ENCODE data around the gene THOC2.
A peak's percentile ranks its signal among the peaks of the same experiment; 100 is the strongest.
"Not testable (repeated sequence)": the region's sequence is repeated elsewhere in the genome, so short reads cannot be mapped to it uniquely, and the experiment has no call there.

Gene THOC2

DNA sequence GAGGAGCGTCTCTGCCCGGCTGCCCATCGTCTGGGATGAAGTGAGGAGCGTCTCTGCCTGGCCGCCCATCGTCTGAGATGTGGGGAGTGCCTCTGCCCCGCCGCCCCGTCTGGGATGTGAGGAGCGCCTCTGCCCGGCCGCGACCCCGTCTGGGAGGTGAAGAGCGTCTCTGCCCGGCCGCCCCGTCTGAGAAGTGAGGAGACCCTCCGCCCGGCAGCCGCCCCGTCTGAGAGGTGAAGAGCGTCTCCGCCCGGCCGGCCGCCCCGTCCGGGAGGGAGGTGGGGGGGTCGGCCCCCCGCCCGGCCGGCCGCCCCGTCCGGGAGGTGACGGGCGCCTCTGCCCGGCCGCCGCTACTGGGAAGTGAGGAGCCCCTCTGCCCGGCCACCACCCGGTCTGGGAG, 1.2 kb upstream of the THOC2 start:
- DNase-seq: not testable (repeated sequence)

DNA sequence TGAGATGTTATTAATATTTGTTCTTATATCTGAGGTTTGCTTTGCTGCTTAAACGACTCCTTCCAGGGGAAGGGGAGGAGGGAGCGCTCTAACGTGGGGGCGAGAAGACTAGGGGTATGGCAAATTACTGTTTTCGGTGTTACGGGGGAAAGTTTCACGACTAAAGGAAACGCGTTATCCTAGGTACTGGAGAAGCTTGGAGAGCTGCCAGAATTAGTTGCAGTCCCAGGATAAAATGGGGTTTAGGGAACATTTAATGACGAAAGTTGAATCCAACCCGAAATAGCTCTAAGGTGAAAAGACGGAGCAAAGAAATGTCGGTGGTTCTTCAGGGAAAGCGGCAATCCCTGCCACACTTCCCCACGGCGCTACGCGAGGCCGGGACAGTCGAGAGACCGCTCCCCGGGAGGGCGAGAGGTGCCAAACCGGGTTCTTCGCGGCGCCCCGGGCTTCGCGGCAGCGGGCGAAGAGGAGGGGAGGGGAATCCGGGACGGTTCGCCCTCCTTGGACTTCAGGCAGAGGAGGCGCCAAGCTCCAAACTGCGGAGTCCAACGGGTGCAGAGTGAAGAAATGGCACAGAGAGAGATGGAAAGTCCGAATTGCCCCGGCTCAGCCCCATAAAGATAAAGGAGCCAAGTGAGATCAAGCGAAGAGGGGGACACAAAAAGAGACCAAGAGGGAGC, 724 bp downstream of the THOC2 start:
- DNase-seq: no peak

DNA sequence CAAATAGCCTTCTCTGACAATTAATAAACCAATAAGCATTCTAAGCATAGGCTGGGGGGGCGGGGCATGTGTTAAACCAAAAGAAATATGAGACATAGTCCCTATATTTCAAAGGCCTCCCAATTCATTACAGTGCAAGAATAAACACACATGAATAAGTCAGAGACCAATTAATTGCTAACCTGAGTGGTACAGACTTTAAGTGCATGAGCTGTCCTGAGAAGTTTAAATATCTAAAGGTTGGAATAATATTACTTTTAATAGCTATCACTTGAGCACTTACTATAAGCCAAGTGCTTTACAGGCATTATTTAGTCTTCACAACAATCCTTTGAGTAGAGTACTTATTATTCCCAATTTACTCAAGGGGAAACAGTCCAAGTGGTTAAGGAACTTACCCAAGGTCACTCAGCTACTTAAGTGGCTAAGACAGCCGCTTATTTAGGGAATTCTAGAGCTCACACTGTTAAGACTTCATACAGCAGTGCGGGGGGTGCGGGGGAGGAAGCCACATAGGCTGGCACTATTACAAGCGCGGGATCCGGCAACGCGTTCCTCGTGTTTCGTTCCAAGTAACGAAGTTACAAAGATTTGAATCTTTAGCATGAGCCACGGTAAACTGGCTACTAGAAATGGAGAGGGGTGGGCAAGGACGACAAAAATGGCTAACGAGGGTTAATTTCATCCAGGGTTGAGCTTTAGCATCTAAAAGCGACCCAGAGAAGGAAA, 1.4 kb downstream of the THOC2 start:
- no peak for DNase-seq

DNA sequence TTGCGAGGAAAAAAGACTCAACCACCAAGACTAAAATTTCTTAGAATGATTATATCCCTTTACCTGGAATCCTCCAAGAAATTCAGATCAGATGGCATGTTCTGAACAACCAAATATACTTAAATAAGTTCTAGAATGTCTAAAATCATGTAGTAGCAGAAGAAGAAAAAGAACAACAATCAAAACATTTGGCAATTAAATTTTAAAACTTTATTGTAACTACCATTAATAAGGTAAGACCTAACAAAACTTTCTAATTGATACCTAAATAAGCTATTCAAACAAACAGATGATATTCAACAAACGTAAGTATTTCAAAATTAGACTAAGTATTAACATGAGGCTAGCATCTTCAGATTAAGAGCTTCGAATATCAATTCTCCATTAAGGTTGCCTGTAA, 4.3 kb downstream of the THOC2 start:
- no peak for DNase-seq

DNA sequence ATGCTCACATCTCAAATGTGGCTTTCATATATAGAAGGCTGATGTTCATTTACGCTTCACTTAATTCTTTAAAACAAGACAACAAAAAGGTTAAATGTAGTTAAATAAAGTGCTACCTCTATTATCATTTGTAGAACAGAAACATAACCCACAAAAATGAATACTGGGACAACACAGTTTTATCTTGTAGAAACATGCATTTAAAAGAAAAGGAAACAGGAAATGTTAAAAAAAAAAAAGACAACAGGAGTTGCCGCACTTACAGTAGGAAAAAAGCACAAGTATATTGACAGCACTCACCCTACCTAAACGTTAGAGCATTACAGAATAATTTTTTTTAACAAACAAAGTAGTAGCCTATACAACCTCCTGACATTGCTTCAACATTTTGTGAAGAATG, 4.8 kb downstream of the THOC2 start:
- no peak for DNase-seq

DNA sequence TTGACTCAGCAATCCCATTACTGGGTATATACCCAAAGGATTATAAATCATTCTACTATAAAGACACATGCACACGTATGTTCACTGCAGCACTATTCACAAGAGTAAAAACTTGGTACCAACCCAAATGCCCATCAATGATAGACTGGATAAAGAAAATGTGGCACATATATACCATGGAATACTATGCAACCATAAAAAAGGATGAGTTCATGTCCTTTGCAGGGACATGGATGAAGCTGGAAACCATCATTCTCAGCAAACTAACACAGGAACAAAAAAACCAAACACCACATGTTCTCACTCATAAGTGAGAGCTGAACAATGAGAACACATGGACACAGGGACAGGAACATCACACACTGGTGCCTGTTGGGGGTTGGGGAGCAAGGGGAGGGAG, 10.7 kb downstream of the THOC2 start:
- not testable (repeated sequence) for DNase-seq

DNA sequence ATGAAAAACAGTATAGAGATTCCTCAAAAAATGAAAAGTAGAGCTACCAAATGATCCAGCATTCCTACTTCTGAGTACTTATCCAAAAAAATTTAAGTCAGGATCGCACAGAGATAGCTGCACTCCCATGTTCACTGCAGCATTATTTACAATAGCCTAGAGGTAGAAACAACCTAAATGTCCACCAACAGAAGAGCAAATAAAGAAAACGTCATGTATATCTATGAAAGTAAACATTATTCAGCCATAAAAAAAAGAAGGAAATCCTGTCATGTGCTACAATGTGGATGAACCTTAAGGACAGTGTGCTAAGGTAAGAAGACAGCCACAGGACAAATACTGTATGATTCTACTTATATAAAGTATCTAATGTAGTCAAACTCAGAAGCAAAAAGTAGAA, 12.4 kb downstream of the THOC2 start:
- DNase-seq: no peak

DNA sequence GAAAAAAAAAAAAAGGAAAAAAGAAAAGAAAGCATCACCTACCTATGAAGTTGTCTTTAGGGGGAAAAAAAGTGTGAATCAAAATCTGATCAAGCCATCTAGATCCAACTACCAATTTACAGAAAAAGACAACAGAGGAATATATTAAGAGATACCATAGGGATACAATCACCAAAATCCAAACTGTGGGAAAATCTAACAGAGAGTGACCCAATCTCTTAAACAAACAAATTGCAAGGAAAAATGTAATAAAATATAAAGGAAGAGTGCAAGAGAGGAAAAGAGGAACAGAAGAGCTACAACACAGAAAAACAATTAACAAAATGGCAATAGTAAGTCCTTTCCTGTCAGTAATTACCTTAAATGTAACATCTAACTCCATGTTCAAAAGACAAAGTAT, 19.0 kb downstream of the THOC2 start:
- no peak for DNase-seq

DNA sequence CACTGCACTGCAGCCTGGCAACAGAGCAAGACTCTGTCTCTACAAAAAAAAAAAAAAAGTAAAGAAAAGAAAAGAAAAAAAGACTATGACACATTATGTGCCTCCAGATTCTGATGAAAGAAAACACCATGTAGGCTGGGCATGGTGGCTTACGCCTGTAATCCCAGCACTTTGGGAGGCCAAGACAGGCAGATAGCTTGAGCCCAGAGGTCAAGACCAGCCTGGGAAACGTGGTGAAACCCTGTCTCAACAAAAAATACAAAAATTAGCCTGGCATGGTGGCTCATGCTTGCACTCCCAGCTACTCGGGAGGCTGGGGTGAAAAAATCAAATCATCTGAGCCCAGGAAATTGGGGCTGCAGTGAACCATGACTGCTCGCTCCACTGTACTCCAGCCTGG, 19.4 kb downstream of the THOC2 start:
- no peak for DNase-seq

DNA sequence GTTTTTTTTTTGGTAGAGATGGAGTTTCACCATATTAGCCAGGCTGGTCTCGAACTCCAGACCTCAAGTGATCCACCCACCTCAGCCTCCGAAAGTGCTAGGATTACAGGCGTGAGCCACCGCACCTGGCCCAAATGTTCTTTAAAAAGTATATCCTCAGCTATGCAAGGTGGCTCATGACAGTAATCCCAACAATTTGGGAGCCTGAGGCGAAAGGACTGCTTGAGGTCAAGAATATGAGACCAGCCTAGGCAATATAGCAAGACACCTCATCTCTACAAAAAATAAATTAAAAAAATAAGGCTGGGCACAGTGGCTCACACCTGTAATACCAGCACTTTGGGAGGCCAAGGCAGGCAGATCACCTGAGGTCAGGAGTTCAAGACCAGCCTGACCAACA, 21.7 kb downstream of the THOC2 start:
- DNase-seq: not testable (repeated sequence)

DNA sequence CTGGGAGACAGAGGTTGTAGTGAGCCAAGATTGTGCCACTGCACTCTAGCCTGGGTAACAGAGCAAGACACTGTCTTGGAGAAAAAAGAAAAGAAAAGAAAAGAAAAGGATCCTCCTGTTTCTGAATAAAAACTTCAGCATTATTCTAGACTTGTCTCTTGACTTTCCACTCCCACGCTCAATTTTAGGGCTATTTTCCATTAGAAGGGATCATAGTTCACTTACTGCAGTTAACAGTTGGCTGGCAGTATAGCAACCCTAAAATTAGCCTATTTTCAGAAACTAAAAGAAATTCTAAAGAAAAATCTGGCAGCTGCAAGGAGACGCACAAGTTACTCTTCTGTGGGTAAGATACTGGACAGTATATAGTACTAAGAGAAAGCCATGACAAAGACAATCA, 28.1 kb downstream of the THOC2 start:
- no peak for DNase-seq

DNA sequence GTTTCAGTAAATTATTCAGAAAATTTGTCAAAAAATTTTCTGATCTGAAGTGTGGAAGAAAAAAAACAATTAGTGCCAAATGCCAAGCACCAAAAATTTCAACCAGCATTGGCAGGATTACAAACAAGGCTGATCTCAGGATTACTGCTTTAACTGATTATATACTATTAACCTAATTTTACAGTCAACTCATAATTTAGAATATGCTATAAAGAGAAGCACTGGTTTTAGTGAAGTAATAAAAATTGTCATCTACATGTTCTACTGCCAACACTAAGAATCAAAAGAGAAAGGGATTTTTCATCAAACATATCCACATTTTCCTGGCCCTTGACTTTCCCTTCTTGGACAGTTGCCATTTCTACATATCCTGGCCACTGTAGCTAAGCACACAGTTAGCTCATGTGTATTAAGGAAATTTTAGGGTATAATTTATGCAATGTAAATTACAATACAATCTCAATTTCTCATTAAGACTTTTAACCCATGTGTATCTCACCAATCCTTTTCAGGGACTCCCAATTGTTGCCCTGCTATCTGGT, 33.8 kb downstream of the THOC2 start:
- no peak for DNase-seq

DNA sequence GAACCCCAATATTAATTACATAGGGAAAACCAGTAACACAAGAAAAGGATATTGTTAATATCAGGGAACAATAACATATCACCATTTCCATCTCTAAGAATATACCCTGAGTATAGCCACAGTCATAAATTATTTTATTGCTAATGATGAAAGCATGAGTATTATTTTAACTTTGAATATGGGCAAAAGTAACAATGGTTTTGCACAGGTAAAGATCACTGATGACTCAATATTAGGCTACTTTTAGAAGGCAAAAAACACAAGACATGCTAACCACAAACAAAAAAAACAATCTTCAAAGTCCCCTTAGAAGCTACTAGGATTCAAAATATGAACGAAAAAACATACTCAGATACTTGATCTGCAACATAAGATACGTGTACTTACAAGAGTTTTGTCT, 36.5 kb downstream of the THOC2 start:
- no peak for DNase-seq

DNA sequence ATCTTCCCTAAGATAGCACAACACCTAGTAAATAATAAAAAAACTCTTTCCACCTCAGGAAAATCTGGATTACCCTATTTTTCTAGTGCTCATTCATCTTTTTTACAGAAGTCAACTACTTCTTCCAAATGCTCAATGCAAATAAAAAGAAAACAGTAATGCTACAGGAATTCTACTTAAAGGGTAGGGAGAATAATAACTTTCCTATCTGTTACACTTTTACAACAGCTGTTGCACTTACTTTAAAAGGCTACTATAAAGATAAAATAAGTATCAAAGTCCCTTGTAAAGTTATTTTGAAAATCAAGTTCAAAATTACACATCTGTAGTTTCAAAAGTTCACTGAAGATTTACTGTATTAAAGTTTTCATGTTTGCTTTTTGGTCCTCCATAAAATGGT, 37.6 kb downstream of the THOC2 start:
- no peak for DNase-seq

DNA sequence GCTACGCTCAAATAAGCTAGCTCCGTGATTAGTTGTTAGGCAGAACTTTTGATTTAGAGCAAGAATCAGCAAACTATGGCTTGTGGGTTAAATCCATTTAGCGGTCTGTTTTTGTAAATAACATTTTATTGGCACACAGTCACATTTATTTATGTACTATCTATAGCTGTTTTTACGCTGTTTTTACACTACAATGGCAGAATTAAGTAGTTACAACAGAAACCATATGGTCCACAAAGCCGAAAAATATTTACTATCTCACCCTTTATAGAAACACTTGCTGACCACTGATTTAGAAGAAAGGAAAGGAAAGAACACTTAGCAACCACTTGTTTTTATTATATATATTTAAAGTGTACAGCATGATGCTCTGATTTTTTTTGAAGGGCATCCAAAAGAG, 41.1 kb downstream of the THOC2 start:
- no peak for DNase-seq

DNA sequence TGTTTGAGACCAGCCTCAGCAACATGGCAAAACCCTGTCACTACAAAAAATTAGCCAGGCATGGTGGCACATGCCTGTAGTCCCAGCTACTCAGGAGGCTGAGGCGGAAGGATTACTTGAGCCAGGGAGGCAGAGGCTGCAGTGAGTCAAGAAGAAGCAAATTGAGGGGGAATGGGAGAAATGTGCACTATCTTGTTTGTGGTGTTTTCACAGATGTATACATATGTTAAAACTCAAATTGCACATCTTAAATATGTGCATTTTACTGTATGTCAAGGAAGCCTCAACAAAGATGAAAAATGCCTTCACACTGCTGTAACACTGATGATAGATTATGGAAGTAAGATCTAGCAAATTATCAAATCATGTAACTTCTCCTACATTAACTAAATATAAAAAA, 44.3 kb downstream of the THOC2 start:
- DNase-seq: no peak

DNA sequence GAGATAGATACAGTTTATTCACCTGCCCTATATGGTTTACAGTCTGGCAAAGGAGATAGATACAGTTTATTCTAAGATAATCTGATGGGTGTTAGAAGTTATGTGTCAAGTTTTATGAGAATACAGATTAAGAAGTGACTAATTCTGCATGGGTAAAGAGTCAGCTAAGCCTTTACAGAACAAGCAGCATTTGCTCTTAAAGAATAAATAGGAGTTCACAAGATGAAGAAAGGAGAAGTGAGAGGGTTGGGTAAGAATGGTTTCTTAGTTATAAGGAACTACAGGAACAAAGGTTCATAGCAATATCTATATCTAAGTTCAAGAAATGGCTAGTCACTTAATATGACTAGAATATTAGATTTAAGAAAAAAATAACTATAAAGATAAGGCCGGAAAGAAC, 47.6 kb downstream of the THOC2 start:
- no peak for DNase-seq

DNA sequence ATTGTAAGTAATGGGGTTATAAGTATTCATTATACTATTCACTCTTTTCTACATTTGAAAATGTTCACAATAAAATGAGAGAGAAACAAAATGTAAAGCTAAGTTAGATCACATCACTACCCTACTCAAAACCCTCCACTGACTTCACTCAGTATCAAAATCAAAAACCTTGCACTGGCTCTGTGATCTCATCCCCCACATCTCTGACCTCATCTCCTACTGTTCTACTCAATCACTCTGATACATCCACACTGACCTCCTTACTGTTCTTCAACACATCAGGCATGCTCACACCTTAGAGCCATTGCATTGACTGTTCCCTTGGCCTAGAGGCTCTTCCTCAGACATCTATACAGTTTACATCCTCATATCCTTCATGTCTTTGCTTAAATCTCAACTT, 50.7 kb downstream of the THOC2 start:
- DNase-seq: no peak

DNA sequence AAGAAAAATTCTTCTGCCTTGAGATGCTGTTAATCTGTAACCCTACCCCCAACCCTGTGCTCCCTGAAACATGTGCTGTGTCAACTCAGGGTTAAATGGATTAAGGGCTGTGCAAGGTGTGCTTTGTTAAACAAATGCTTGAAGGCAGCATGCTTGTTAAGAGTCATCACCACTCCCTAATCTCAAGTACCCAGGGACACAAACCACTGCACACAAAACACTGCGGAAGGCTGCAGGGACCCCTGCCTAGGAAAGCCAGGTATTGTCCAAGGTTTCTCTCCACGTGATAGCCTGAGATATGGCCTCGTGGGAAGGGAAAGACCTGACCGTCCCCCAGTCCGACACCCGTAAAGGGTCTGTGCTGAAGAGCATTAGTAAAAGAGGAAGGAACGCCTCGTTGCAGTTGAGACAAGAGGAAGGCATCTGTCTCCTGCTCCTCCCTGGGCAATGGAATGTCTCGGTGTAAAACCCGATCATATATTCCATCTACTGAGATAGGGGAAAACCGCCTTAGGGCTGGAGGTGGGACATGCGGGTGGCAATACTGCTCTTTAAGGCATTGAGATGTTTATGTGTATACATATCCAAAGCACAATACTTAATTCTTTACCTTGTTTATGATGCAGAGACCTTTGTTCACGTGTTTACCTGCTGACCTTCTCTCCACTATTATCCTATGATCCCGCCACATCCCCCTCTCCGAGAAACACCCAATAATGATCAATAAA, 53.0 kb downstream of the THOC2 start:
- not testable (repeated sequence) for DNase-seq

DNA sequence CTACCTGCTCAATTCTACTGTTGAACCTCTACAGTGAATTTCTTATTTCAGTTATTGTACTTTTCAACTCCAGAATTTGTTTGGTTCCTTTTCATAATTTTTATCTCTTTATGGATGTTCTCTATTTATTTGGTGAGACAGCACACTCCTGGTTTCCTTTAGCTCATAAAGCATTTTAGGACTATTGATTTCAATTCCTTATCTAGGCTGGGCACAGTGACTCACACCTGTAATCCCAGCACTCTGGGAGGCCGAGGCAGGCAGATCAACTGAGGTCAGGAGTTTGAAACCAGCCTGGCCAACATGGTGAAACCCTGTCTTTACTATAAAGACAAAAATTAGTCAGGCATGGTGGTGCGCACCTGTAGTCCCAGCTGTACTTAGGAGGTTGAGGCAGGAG, 57.7 kb downstream of the THOC2 start:
- DNase-seq: no peak

DNA sequence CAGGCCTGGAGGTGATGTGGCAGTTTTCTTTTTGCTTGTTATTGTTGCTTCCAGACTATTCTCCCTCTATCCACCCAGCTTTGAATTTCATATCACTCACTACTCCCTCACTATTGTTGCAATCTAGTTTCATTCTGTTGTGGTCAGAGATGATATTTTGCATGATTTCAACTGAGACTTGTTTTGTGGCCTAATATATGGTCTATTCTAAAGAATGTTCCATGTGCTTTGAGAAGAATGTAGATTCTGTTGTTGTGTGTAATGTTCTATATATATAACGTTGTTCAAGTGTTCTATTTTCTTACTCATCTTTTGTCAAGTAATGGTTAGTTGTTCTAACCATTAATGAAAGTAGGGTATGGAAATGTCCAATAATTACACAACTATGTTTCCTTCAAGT, 59.0 kb downstream of the THOC2 start:
- DNase-seq: no peak

DNA sequence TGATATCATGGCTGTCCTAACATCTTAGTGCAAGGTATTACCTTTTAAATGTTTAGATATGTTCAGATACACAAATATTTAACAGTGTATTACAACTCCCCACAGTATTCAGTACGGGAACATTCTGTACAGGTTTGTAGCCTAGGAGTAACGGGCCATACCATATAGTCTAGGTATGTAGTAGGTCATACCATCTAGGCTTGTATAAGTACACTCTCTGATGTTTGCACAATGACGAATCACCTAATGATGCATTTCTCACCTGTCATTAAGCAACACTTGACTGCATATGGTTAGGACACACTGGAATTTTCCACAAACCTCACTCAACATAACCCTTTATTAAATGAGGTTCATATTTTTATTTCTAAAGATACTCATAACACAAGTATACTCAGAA, 67.7 kb downstream of the THOC2 start:
- peak in 1 of 2 experiments; percentile 6 for DNase-seq

DNA sequence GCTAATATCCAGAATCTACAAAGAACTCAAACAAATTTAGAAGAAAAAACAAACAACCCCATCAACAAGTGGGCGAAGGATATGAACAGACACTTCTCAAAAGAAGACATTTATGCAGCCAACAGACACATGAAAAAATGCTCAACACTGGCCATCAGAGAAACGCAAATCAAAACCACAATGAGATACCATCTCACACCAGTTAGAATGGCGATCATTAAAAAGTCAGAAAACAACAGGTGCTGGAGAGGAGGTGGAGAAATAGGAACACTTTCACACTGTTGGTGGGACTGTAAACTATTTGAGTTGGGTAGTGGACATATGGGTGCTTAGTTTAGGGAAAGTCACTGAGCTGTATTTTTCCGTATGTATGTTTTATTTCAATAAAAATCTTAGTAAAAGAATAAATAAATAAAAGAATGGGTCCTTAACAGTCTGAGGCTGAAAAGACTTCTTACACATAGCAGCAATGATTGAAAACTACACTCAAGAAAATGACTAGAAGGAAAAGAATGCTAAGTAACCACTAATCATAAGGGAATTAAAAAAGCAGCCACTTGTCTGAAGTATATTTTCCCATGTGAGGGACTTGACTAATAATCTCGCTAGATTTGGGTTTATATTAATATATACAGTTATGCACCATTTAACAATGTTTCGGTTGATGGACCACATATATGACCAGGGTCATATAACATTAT, 68.2 kb downstream of the THOC2 start:
- not testable (repeated sequence) for DNase-seq

Measured in SW 1271 (cell line).